Measurements from ENCODE around the gene RAX2.
"Not testable (repeated sequence)": the region's sequence is repeated elsewhere in the genome, so short reads cannot be mapped to it uniquely, and the experiment has no call there.

The RAX2 gene

DNA sequence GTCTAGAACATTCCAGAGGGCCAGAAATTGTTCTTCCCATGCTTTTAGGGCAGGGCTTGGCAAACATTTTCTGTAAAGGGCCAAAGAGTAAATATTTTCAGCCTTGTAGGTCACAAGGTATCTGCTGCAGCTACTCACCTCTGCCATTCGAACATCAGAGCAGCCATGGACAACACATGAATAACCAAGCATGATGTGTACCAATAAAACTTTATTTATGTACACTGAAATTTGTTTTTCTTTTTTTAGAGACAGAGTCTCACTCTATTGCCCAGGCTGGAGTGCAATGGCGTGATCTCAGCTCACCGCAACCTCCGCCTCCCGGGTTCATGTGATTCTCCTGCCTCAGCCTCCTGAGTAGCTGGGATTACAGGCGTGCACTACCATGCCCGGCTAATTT is 14.3 kb downstream of the RAX2 start:
- not testable (repeated sequence) for DNase-seq

DNA sequence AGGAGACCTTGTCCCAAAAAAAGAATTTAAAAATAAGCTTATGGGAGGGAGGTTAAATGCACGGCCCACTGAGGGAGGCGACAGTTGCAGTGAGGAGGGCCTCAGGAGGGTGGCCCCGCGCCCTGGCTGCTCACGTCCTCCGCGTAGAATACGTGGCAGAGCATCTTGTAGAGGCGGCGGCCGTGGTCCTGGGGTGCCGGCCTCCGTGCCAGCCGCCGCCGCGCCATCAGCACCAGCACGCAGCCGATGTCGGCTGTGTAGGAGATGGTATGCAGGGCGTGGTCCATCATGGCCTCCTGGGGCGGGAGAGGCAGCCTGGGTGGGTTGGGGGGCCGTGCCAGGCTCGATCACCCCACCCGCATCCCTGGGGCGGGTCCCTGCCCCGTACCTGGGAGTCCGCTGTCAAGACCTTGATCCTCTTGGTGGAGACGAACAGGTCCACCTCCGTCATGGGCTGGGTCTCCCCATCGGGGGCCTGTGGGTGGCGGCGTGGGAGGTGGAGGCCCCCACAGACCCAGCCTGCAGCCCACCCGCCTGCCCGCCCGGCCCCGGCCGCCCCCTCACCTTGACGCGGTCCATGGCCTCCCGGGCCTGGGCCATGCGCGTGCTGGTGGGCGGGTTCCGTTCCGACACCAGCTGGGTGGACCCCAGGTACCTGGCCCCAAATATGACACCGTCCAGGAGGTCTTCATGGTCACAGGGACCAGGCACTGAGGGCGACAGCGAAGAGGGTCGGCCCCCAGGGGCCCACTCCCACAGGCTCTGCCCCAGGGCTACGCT is 18.2 kb downstream of the RAX2 start:
- DNase-seq, result no peak

DNA sequence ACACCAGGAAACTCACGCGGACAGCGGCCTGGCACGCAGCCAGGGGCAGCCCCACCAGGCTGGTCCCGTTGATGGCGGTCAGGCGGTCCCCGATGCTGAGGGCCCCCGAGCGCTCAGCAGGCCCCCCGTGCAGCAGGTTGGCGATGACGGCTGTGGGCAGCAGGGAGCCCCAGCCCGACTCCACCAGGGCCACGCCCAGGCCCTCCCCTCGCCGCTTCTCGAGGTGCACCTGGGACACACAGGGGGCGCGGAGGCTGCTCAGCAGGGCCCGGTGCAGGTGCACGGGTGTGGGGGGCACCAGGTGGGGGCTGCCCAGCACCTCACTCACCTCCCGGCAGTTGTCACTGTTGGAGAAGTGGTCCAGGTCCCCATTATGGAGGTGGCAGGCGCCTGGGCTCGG is 19.5 kb downstream of the RAX2 start:
- no peak for DNase-seq

- DNase-seq, result no peak
Observed at GRCh38 chr19:3751236-3751635, 20.8 kb downstream of the RAX2 start.

- no peak for DNase-seq
Observed at GRCh38 chr19:3750211-3750610, 21.8 kb downstream of the RAX2 start.

DNA sequence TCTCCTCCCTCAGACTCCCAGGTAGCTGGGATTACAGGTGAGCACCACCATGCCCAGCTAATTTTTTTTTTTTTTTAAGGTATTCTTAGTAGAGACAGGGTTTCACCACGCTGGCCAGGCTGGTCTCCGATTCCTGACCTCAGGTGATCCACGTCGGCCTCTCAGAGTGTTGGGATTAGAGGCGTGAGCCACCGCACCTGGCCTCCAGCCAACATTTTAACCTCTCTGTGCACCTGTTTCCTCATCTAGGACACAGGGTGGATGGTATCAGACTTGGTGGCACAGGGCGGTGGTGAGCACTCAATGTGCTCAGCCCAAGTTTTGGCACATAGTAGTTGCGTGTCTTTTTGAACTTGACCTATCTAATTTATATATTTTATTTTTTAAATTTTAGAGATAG is 23.1 kb downstream of the RAX2 start:
- DNase-seq, result no peak

- no peak for DNase-seq
Observed at GRCh38 chr19:3746371-3747056, 25.5 kb downstream of the RAX2 start.

DNA sequence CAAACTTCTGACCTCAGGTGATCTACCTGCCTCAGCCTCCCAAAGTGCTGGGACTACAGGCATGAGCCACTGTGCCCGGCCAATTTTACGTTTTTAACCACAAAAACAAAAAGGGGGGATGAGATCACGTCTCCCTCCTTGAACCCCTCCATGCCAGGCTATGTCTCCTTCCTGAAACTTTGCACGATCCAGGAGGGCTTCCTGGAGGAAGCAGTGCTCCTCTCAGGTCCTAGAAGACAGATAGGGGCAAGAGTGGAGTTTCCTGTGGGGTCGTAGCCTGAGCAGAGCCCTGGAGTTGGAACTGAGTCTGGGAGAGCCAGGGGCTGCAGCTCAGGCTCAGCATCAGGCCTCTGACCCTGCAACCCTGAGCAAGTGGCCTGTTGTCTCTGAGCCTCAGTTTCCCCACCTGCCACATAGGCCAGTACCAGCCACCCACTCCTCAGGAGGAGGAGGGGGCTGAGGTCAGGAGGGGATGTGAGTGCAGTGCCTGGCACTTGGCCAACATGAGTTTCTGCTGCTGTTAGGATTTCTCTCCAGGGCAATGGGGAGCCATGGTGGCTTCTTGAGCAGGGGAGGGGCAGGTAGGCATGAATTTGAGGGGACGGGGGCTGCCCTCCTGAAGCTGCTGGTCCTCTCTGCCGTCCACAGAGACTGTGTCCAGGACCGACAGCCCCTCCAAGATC is 26.5 kb downstream of the RAX2 start:
- DNase-seq, result no peak

DNA sequence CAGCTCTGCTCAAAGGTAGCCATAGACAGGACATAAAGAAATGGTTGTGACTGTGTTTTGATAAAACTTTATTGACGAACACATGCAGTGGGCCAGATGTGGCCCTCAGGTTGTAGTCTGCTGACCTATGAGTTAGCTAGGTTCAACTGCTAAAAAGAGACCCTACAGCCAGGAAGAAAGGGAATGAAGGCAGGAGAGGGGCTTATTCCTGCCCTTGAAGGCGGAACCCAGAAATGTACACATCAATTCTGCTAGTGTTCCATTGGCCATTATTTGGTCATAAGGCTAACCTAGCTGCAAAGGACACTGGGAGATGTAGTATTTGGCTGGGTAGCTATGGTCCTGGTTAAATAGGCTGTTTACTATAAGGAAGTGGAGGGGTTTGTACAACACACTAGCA is 28.5 kb downstream of the RAX2 start:
- DNase-seq, result no peak

- DNase-seq, result no peak
Observed at GRCh38 chr19:3740431-3740830, 31.6 kb downstream of the RAX2 start.

GRCh38 chr19:3738477-3739220 is 33.4 kb downstream of the RAX2 start:
- no peak for DNase-seq

GRCh38 chr19:3737487-3738205 is 34.4 kb downstream of the RAX2 start:
- DNase-seq, result no peak

DNA sequence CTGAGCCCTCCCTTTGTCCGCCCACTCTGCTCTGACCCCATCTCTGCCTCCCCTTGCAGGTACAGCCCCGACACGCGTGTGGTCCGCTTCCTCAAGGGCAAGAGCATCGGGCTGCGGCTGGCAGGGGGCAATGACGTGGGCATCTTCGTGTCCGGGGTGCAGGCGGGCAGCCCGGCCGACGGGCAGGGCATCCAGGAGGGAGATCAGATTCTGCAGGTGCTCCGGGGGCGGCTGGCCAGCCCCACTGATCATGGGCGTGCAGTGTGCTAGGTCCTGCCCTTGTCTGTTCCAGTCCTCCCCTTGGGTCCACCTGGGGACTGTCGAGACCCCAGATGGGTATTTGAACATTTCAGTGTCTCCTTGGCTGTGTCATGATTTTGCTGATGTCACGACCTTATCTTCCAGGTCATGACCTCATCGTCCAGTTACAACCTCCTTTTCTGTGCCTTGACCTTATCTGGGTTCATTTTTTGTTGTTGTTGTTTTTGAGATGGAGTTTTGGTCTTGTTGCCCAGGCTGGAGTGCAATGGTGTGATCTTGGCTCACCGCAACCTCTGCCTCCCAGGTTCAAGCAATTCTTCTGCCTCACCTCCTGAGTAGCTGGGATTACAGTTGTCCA is 35.8 kb downstream of the RAX2 start:
- DNase-seq, result no peak

GRCh38 chr19:3734310-3734600 is 37.8 kb downstream of the RAX2 start:
- DNase-seq, result no peak

GRCh38 chr19:3733549-3734309 is 38.3 kb downstream of the RAX2 start:
- DNase-seq, result no peak

GRCh38 chr19:3732108-3732507 is 39.9 kb downstream of the RAX2 start:
- no peak for DNase-seq

- no peak for DNase-seq
Observed at GRCh38 chr19:3730457-3730958, 41.5 kb downstream of the RAX2 start.

DNA sequence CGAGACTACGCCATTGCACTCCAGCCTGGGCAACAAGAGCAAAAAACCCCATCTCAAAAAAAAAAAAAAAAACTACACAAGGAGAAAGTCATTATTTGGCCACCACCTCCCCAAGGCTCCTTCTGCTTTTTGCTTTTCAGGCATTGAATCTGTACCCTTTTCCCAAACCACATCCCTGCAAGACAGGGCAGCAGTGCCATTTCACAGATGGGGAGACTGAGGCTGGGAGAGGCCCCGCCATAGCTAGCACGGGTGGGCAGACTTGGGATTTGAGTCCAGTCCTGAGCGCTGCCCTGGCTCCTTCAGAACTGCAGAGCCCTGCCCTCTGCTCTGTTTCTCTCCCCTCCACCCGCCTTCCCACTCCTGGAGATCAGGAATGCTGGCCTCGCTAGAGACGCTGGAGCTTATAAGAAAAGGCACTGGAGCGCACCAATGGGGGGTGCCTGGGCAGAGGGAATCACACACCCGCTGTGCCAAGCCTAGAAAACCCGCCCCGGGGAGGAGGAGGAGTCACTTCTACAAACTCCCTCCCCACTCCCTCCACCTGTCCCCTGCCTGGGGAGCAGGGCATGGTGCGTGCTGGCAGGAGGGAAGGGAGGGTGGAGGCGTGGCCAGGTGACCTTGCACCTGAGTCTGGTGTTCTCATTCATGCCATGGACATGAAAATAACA is 46.3 kb downstream of the RAX2 start:
- no peak for DNase-seq

GRCh38 chr19:3725121-3725520 is 46.9 kb downstream of the RAX2 start:
- DNase-seq, result no peak

GRCh38 chr19:3723883-3724282 is 48.1 kb downstream of the RAX2 start:
- DNase-seq, result no peak

DNA sequence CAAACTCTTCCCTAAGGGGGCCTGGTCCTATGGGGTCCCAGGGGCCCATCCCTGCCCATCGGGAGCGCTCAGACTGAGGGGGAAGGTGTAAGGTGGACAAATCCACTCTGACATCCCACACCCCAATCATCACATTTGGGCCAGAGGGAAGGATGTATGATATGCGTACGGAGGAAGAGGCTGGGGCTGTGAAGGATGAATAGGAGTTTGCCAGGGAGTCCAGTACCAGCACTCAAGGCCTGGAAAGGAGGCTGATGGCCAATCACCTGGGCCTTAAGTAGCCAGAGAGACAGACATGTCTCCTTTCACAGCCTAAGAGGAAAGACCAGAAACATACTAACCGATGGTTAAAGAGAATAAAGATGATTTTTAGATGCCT is 48.9 kb downstream of the RAX2 start:
- DNase-seq, result no peak

Measured in CD4-positive, alpha-beta T cell treated with Interleukin-6 for 4 hours (primary cell).